HK-2 (cell line): ENCODE results near the gene SWAP70.
A peak's percentile ranks its signal among the peaks of the same experiment; 100 is the strongest.

Source experiments
- DNase-seq: peaks from one replicate; pipeline ENCODE4 v3.0.0-alpha.2; 2018; ENCODE audit not compliant: unreplicated experiment

SWAP70 gene

GRCh38 chr11:9776203-9776602, 112.3 kb downstream of the SWAP70 start:
- no peak for DNase-seq

- no peak for DNase-seq
Observed at GRCh38 chr11:9777066-9777465, 113.2 kb downstream of the SWAP70 start.

GRCh38 chr11:9777525-9777924, 113.6 kb downstream of the SWAP70 start:
- no peak for DNase-seq

GRCh38 chr11:9780929-9781328, 117.1 kb downstream of the SWAP70 start:
- no peak for DNase-seq

GRCh38 chr11:9783986-9784385, 120.1 kb downstream of the SWAP70 start:
- no peak for DNase-seq

- no peak for DNase-seq
Observed at GRCh38 chr11:9784602-9785315, 120.9 kb downstream of the SWAP70 start.

GRCh38 chr11:9787260-9787659, 123.4 kb downstream of the SWAP70 start:
- DNase-seq = peak; percentile 12

GRCh38 chr11:9787981-9788521, 124.2 kb downstream of the SWAP70 start:
- peak; percentile 72 for DNase-seq

- no peak for DNase-seq
Observed at GRCh38 chr11:9789910-9790309, 126.0 kb downstream of the SWAP70 start.

- DNase-seq = no peak
Observed at GRCh38 chr11:9790703-9791102, 126.8 kb downstream of the SWAP70 start.

GRCh38 chr11:9796266-9796665, 132.4 kb downstream of the SWAP70 start:
- no peak for DNase-seq

GRCh38 chr11:9796854-9797253, 133.0 kb downstream of the SWAP70 start:
- DNase-seq = no peak

- no peak for DNase-seq
Observed at GRCh38 chr11:9797300-9797699, 133.4 kb downstream of the SWAP70 start.

- no peak for DNase-seq
Observed at GRCh38 chr11:9799886-9800285, 136.0 kb downstream of the SWAP70 start.

GRCh38 chr11:9802291-9802861, 138.5 kb downstream of the SWAP70 start:
- DNase-seq = no peak
